ENCODE measurements around the gene C20orf204.
A peak's percentile ranks its signal among the peaks of the same experiment; 100 is the strongest.
"Not testable (repeated sequence)": the region's sequence is repeated elsewhere in the genome, so short reads cannot be mapped to it uniquely, and the experiment has no call there.

The C20orf204 gene

GRCh38 chr20:64082126-64082731 is 46.2 kb downstream of the C20orf204 start:
- Histone ChIP-seq H3K4me3 (ENCODE audit: low read depth in 1 of 5, low read length in 5 of 5) (no peak overlapping the region), H3K27ac (ENCODE audit: low read depth, low read length) (no peak overlapping the region)

GRCh38 chr20:64082820-64083377 is 46.9 kb downstream of the C20orf204 start:
- Histone ChIP-seq H3K4me1 (ENCODE audit: control insufficient read depth in 5 of 5, insufficient read depth in 5 of 5, low read length in 5 of 5) (peaks cover 0 to 62% (median 50%) of the 10 kb centered on the region in 5 donors), H3K4me3 (ENCODE audit: low read depth in 1 of 5, low read length in 5 of 5) (peak overlapping the region in 3 of 5 donors; percentile 17 to 77 (median 58)), H3K27me3 (ENCODE audit: control insufficient read depth in 5 of 5, insufficient read depth in 4 of 5, low read length in 5 of 5) (peaks cover 19 to 30% (median 26%) of the 10 kb centered on the region in 5 donors)

More at GRCh38 chr20:64082126-64082731, 46.2 kb downstream of the C20orf204 start:
- peaks cover 0 to 69% (median 57%) of the 10 kb centered on the region in 5 donors for H3K4me1 ChIP-seq (ENCODE audit: control insufficient read depth in 5 of 5, insufficient read depth in 5 of 5, low read length in 5 of 5)
- no peaks in the 10 kb centered on the region for H3K9me3 ChIP-seq (ENCODE audit: control insufficient read depth in 5 of 5, low read length in 5 of 5)
- no peak overlapping the region for H3K9ac ChIP-seq (ENCODE audit: low read length in 5 of 5)
- no peaks in the 10 kb centered on the region for H3K36me3 ChIP-seq (ENCODE audit: control insufficient read depth in 5 of 5, insufficient read depth in 5 of 5, low read length in 5 of 5)
- H3K27me3 ChIP-seq (ENCODE audit: control insufficient read depth in 5 of 5, insufficient read depth in 4 of 5, low read length in 5 of 5): peaks cover 15 to 27% (median 22%) of the 10 kb centered on the region in 5 donors

GRCh38 chr20:64083378-64083803 is 47.4 kb downstream of the C20orf204 start:
- Histone ChIP-seq H3K4me3 (ENCODE audit: low read depth in 1 of 5, low read length in 5 of 5) (peak overlapping the region in 4 of 5 donors; percentile 32 to 77 (median 67)), H3K27me3 (ENCODE audit: control insufficient read depth in 5 of 5, insufficient read depth in 4 of 5, low read length in 5 of 5) (peaks cover 19 to 34% (median 28%) of the 10 kb centered on the region in 5 donors), H3K4me1 (ENCODE audit: control insufficient read depth in 5 of 5, insufficient read depth in 5 of 5, low read length in 5 of 5) (peaks cover 0 to 57% (median 45%) of the 10 kb centered on the region in 5 donors), H3K9me3 (ENCODE audit: control insufficient read depth in 5 of 5, low read length in 5 of 5) (no peaks in the 10 kb centered on the region), H3K9ac (ENCODE audit: low read length in 5 of 5) (peak overlapping the region in 1 of 5 donors; percentile 41), H3K27ac (ENCODE audit: low read depth, low read length) (no peak overlapping the region), H3K36me3 (ENCODE audit: control insufficient read depth in 5 of 5, insufficient read depth in 5 of 5, low read length in 5 of 5) (no peaks in the 10 kb centered on the region)

More at GRCh38 chr20:64082820-64083377, 46.9 kb downstream of the C20orf204 start:
- H3K9me3 ChIP-seq (ENCODE audit: control insufficient read depth in 5 of 5, low read length in 5 of 5): no peaks in the 10 kb centered on the region
- H3K36me3 ChIP-seq (ENCODE audit: control insufficient read depth in 5 of 5, insufficient read depth in 5 of 5, low read length in 5 of 5): no peaks in the 10 kb centered on the region
- no peak overlapping the region for H3K27ac ChIP-seq (ENCODE audit: low read depth, low read length)
- peak overlapping the region in 1 of 5 donors; percentile 41 for H3K9ac ChIP-seq (ENCODE audit: low read length in 5 of 5)

- H3K4me1 ChIP-seq (ENCODE audit: control insufficient read depth in 5 of 5, insufficient read depth in 5 of 5, low read length in 5 of 5): peaks cover 0 to 51% (median 39%) of the 10 kb centered on the region in 5 donors
- H3K36me3 ChIP-seq (ENCODE audit: control insufficient read depth in 5 of 5, insufficient read depth in 5 of 5, low read length in 5 of 5): no peaks in the 10 kb centered on the region
- no peak within 1 kb of the TSS for H3K27ac ChIP-seq (ENCODE audit: low read depth, low read length)
These were observed 48.1 kb downstream of the C20orf204 start, which contains the start of gene LKAAEAR1 for GRCh38 chr20:64083804-64084684. TSS of gene LKAAEAR1 (minus strand) at chr20:64084398. CDS start at chr20:64084219, 179 bp downstream.

GRCh38 chr20:64084685-64085152 is 48.7 kb downstream of the C20orf204 start:
- Histone ChIP-seq H3K27me3 (ENCODE audit: control insufficient read depth in 5 of 5, insufficient read depth in 4 of 5, low read length in 5 of 5) (peaks cover 19 to 38% (median 33%) of the 10 kb centered on the region in 5 donors), H3K4me1 (ENCODE audit: control insufficient read depth in 5 of 5, insufficient read depth in 5 of 5, low read length in 5 of 5) (peaks cover 0 to 45% (median 35%) of the 10 kb centered on the region in 5 donors), H3K9me3 (ENCODE audit: control insufficient read depth in 5 of 5, low read length in 5 of 5) (no peaks in the 10 kb centered on the region), H3K27ac (ENCODE audit: low read depth, low read length) (no peak overlapping the region), H3K36me3 (ENCODE audit: control insufficient read depth in 5 of 5, insufficient read depth in 5 of 5, low read length in 5 of 5) (no peaks in the 10 kb centered on the region), H3K9ac (ENCODE audit: low read length in 5 of 5) (no peak overlapping the region), H3K4me3 (ENCODE audit: low read depth in 1 of 5, low read length in 5 of 5) (no peak overlapping the region)

More at GRCh38 chr20:64083804-64084684, 48.1 kb downstream of the C20orf204 start, which contains the start of gene LKAAEAR1:
- peak within 1 kb of the TSS in 4 of 5 donors; percentile 32 to 77 (median 67) for H3K4me3 ChIP-seq (ENCODE audit: low read depth in 1 of 5, low read length in 5 of 5)
- H3K27me3 ChIP-seq (ENCODE audit: control insufficient read depth in 5 of 5, insufficient read depth in 4 of 5, low read length in 5 of 5): peaks cover 19 to 38% (median 31%) of the 10 kb centered on the region in 5 donors
- H3K9ac ChIP-seq (ENCODE audit: low read length in 5 of 5): peak within 1 kb of the TSS in 1 of 5 donors; percentile 41
- H3K9me3 ChIP-seq (ENCODE audit: control insufficient read depth in 5 of 5, low read length in 5 of 5): no peaks in the 10 kb centered on the region

GRCh38 chr20:64086801-64087200 is 50.8 kb downstream of the C20orf204 start:
- Histone ChIP-seq H3K4me3 (ENCODE audit: low read depth in 1 of 5, low read length in 5 of 5) (no peak overlapping the region), H3K27me3 (ENCODE audit: control insufficient read depth in 5 of 5, insufficient read depth in 4 of 5, low read length in 5 of 5) (peaks cover 19 to 43% (median 33%) of the 10 kb centered on the region in 5 donors)

GRCh38 chr20:64087226-64087825 is 51.3 kb downstream of the C20orf204 start:
- not testable (repeated sequence) for H3K9ac ChIP-seq (ENCODE audit: low read length in 5 of 5); H3K9me3 ChIP-seq (ENCODE audit: control insufficient read depth in 5 of 5, low read length in 5 of 5); H3K27ac ChIP-seq (ENCODE audit: low read depth, low read length); H3K4me3 ChIP-seq (ENCODE audit: low read depth in 1 of 5, low read length in 5 of 5); H3K36me3 ChIP-seq (ENCODE audit: control insufficient read depth in 5 of 5, insufficient read depth in 5 of 5, low read length in 5 of 5)
- H3K4me1 ChIP-seq (ENCODE audit: control insufficient read depth in 5 of 5, insufficient read depth in 5 of 5, low read length in 5 of 5): peaks cover 0 to 22% (median 18%) of the 10 kb centered on the region in 5 donors
- peaks cover 19 to 43% (median 35%) of the 10 kb centered on the region in 5 donors for H3K27me3 ChIP-seq (ENCODE audit: control insufficient read depth in 5 of 5, insufficient read depth in 4 of 5, low read length in 5 of 5)

More at GRCh38 chr20:64086801-64087200, 50.8 kb downstream of the C20orf204 start:
- no peaks in the 10 kb centered on the region for H3K9me3 ChIP-seq (ENCODE audit: control insufficient read depth in 5 of 5, low read length in 5 of 5)
- no peak overlapping the region for H3K9ac ChIP-seq (ENCODE audit: low read length in 5 of 5)
- H3K27ac ChIP-seq (ENCODE audit: low read depth, low read length): no peak overlapping the region
- H3K4me1 ChIP-seq (ENCODE audit: control insufficient read depth in 5 of 5, insufficient read depth in 5 of 5, low read length in 5 of 5): peaks cover 0 to 27% (median 23%) of the 10 kb centered on the region in 5 donors
- no peaks in the 10 kb centered on the region for H3K36me3 ChIP-seq (ENCODE audit: control insufficient read depth in 5 of 5, insufficient read depth in 5 of 5, low read length in 5 of 5)

GRCh38 chr20:64088586-64088985 is 52.6 kb downstream of the C20orf204 start:
- peaks cover 19 to 46% (median 40%) of the 10 kb centered on the region in 5 donors for H3K27me3 ChIP-seq (ENCODE audit: control insufficient read depth in 5 of 5, insufficient read depth in 4 of 5, low read length in 5 of 5)
- not testable (repeated sequence) for H3K9me3 ChIP-seq (ENCODE audit: control insufficient read depth in 5 of 5, low read length in 5 of 5)

More at GRCh38 chr20:64088586-64088985, 52.6 kb downstream of the C20orf204 start:
- not testable (repeated sequence) for H3K27ac ChIP-seq (ENCODE audit: low read depth, low read length); H3K36me3 ChIP-seq (ENCODE audit: control insufficient read depth in 5 of 5, insufficient read depth in 5 of 5, low read length in 5 of 5); H3K9ac ChIP-seq (ENCODE audit: low read length in 5 of 5); H3K4me3 ChIP-seq (ENCODE audit: low read depth in 1 of 5, low read length in 5 of 5)
- H3K4me1 ChIP-seq (ENCODE audit: control insufficient read depth in 5 of 5, insufficient read depth in 5 of 5, low read length in 5 of 5): peaks cover 0 to 11% (median 9%) of the 10 kb centered on the region in 5 donors
